Suppressor macrophage treated with lipopolysaccharide for 4 hours (primary cell): ENCODE results near the gene PIP4K2C.
"Not testable (repeated sequence)": the region's sequence is repeated elsewhere in the genome, so short reads cannot be mapped to it uniquely, and the experiment has no call there.

Experiments used
- DNase-seq: peaks from one replicate; pipeline ENCODE4 v3.0.0-alpha.2; 2020

Gene PIP4K2C

GRCh38 chr12:57623811-57624390, 32.9 kb downstream of the PIP4K2C start:
- no peak for DNase-seq

DNA sequence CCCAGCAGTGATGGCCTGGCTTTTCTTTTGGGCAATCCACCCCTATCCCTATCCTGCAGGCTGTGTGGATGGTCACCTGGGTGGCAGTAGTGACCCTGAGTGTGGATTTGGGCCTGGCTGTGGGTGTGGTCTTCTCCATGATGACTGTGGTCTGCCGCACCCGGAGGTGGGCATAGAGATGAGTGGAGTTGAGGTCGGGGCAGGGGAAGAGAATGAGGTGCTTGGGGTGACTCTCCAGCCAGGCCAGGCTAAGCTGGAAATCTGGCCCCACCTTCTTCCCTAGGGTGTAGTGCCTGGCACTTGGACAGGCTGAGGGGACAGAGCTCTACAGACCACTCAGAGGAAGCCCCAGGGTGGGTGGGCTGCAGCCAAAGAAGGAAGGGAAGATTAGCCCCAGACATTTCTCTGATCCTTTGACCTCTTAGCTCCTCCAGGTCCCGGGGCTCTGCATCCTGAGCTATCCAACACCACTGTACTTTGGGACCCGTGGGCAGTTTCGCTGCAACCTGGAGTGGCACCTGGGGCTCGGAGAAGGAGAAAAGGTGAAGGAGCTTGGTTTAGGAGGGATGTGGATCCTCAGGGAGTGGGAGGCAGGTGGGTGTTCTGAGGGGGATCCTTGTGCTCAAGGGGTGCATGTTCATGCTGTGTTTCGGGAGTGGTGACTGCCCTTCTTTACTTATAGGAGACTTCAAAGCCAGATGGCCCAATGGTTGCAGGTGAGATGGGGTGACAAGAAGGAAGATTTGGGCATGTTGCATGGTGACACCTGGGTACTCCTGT, 33.6 kb downstream of the PIP4K2C start:
- DNase-seq: no peak

GRCh38 chr12:57625261-57626032, 34.5 kb downstream of the PIP4K2C start:
- DNase-seq: no peak

DNA sequence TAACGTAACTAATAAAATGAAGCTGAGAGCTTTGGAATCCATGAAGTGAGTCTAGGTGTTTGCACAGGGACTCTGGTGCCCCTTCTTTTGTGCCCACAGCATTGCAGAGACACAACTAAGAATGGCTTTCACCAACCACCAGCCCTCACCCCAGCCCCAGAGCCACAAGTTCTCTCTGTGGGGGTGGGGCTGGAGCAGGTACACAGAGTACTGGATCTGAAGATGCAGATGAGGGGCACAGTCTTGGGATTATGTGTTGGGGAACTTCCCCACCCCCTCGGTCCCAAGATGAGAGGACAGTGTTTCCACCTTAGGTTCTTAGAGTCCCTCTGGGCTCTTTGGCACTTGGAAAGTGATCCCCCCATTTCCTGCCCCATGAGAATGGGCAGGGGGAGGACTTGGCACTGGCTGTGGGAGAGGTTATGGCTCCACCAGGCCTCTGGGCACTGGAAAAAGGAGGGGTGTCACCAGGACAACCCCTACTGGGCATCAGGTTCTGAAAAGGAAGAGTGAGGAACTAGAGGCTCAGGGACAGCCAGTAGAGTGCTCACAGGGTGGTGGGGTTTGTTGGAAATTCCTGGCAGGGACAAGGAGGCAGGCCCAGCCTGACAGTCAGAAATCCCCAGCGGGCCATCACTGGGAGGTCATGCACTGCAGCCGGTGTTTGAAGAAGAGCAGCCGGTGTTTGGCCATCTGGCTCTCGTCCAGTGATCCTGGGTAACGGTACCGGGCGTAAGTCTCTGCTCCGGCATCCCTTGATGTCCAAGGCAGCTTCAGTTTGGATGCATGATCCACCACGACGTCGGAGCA, 35.3 kb downstream of the PIP4K2C start:
- no peak for DNase-seq

DNA sequence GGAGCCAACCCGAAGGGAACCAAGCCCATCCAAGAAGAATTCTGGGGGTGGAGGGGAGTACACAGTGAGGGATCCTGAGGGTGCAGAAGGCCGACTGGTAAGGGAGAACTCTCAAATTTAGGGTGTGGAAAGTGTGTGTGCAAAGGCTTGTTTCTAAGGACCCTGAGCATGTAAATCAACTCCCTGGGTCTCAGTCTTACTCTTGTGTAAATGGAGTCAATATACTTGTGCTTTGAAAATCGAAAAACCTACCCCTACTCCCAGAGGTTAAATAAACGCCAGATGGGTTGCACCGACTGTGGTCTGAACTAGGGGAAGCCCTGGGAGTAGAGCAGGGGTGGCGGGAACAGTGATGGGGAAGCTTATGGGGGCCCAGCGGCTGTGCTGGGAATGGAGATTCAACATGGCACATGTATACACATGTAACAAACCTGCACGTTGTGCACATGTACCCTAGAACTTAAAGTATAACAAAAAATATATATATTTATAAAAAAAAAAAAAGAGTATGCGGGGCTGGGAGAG, 36.0 kb downstream of the PIP4K2C start:
- DNase-seq: no peak

DNA sequence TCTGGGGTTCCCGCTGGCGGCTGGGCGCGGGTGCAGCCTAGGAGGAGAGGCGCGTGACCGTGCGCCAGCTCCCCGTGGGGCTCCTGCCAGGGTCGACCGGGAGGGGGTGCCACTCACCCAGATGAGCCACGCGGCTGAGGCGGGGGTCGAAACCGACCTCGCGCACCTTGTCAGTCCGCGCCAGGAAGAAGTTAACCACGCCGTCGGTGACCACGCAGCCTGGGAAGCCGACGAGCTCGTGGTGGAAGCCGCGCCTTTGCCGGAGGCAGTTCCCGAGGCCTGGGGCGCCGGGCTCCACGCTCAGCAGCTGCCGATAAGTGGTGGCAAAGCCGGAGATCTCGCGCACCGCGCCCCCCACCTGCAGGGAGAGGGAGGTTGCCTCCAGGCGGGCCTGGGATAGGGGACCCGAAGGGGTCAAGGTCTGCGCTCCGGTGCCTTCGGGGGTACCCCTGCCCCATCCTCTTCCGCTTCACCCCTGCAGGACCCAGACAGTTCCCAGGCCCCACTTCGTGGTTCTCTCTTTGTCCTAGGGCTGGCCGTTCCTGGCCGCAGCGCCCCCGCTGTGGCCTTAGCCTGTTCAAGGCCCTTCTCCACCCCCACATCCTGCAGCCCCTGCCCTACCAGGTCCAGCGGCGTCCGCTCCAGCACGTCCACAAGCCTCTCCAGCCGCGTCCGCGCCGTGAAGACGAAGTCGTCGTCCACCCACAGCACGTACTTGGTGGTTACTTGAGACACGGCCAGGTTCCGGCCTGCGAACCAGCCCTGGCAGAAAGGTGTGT, 36.7 kb downstream of the PIP4K2C start:
- DNase-seq: peak; percentile 15

DNA sequence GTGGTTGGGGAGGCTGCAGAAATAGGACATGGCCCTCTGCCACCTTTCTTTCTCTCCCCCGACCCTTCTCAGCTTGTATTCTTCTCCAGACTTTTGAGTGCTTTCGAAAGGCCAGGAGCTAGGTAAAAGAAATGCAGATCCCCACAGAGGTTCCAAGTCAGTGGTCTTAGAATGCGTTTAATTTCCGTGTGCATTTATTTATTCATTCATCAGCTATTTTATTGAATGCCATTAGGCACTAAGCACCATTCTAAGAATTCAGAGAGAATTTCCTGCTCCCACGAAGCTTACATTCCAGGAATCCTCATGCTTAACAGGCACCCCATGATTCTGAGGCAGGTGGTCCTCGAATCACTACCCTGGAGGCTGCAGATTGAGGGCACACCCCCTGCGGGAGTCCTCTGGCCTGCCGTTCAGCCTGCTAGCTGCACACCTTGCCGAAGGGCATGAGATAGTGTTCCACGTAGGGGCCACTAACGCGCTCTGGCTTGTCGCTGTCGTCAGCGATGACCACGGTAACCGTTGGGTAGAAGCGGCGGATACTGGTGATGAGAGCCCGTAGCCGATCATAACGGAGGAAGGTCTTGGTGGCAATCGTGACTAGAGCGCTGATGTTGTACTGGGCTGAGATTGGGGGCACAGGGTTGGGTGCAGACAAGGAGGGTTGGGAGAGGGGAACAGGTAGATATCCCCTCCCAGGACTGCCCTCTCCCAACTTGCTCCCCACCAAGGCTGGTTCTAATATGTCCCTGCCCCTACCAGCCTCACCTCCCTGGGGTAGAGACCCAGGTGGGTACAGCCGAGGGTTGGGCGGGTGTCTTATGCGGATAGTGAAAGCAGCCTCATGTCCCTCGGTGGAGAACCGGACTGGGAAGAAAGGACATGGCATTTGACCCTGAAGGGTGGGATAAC, 37.5 kb downstream of the PIP4K2C start:
- no peak for DNase-seq

- DNase-seq: no peak
Observed at GRCh38 chr12:57629897-57630471, 39.0 kb downstream of the PIP4K2C start.

- DNase-seq: no peak
Observed at GRCh38 chr12:57630891-57631433, 40.0 kb downstream of the PIP4K2C start.

GRCh38 chr12:57631566-57632072, 40.6 kb downstream of the PIP4K2C start:
- no peak for DNase-seq

DNA sequence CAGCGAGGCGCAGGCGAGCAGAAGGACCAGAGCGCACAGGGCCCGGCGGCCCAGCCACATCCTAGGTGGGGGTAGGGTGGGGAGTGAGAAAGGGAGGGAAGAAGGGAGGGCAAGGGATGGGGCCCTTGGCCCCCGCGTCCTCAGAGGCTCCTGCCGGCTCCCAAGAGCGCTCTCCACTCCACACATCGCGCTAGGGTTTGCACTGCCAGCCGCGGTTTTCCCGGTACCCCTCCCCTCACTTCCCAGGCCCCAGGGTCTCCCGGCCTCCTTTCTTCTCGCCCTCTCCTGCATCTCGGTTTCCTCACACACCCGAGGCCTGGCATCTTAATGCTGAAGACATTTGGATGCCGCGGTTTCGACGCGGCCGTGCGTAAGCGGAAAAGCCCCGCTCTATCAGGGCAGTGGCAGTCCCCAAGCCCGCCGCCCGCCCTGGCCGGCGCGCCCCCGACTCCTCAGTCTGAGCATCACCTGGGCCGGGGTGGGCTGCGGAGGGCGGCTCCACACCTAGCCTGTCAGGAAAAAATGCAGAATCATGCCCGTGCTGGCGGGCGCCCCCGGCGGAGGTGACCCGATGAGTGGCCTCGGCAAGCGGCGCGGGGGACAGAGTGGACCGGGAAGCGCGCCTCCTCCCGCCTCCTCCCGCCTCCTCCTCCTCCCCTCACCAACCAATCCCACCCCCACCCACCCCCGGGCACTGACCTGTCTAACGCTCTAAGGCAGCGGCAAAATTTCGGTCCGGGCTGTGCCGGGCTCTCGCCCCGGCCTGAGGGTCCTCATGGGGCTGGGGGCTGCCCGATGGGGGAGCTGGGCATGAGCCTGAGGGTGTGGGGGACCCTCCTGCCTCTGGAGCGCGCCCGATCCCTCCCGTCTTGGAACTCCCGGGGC, 41.3 kb downstream of the PIP4K2C start:
- DNase-seq: no peak

DNA sequence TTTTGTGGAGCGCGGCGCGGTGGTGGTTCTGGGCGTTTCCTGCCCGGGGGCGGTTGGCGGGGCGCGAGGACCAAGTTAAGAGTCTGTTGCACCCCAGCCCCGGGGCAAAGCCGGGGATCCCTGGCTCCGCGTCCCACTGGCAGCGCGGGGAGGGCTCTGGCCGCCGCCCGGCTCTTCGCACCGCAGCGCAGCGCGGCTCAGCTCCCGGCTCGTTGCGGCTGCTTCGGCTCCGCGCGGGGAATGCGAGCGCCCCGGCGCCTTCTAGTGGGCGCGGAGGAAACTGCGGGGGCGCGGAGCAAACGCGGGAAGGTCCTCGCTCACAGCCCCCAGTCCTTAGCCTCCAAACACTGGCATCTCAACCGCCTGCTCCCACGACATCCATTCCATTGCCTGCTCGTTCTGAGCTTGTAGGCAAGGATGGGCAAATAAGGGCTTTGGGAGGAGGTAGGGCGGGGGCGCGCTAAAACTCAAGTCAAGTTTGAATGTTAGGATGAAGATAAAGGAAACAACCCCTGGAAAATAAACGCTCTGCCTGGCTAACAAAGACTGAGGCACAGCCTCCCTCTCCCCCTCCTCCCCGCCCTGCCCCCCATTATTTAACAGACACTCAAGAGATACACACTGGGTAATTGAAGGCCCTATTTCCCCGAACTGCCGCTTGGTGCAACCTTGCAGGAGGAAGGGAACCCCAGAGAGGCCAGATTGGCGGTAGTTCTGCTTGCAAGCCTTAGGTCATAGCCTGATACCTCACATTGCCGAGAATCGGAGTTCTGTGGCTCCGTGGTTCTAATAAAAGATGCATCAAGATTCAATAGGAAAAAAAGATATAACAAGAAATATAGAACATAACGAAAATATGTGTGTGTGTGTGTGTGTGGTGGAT, 42.2 kb downstream of the PIP4K2C start, which contains the start of gene B4GALNT1:
TSS of gene B4GALNT1 (minus strand) at position 244 of the 883 bp plus-strand sequence. CDS start 1,069 bp downstream, outside the sequence.
- DNase-seq: peak; percentile 74

- DNase-seq: not testable (repeated sequence)
Observed at GRCh38 chr12:57636731-57637130, 45.7 kb downstream of the PIP4K2C start.

- DNase-seq: no peak
Observed at GRCh38 chr12:57637364-57637763, 46.4 kb downstream of the PIP4K2C start.

GRCh38 chr12:57638096-57638495, 47.1 kb downstream of the PIP4K2C start:
- no peak for DNase-seq

GRCh38 chr12:57640175-57641042, 49.4 kb downstream of the PIP4K2C start:
- DNase-seq: no peak
